RWPE2 (cell line): Measurements from ENCODE around the gene KIAA1671.
A peak's percentile ranks its signal among the peaks of the same experiment; 100 is the strongest.

Experiments
- ATAC-seq: fragments of 200-7000 bp; cut with Tn5 transposase; 3 replicates; pipeline ENCODE4 v1.9.1; 2021; ENCODE audit warnings: low read depth
- DNase-seq: peaks from one replicate; pipeline ENCODE4 v3.0.0-alpha.2; 2020; ENCODE audit warnings: low spot score
- H3K27ac ChIP-seq: fragments of 450-650 bp; 2 replicates; pipeline ENCODE4 v1.5.1; 2017; ENCODE audit warnings: mild to moderate bottlenecking; ENCODE audit not compliant: poor library complexity, severe bottlenecking
- H3K27me3 ChIP-seq: fragments of 250-450 bp; sonication (Bioruptor Pico); 2 replicates; pipeline ENCODE4 v1.5.1; 2021; ENCODE audit warnings: mild to moderate bottlenecking, moderate library complexity; ENCODE audit not compliant: insufficient read depth, poor library complexity, severe bottlenecking
- H3K36me3 ChIP-seq: fragments of 250-450 bp; sonication (Bioruptor Pico); 2 replicates; pipeline ENCODE4 v1.5.1; 2020; ENCODE audit warnings: low read depth, mild to moderate bottlenecking, moderate library complexity
- H3K4me1 ChIP-seq: fragments of 250-450 bp; sonication (Bioruptor Pico); 2 replicates; pipeline ENCODE4 v1.5.1; 2021; ENCODE audit warnings: mild to moderate bottlenecking, moderate library complexity; ENCODE audit not compliant: insufficient read depth, poor library complexity, severe bottlenecking
- H3K4me3 ChIP-seq: fragments of 250-450 bp; sonication (Bioruptor Pico); 2 replicates; pipeline ENCODE4 v1.5.1; 2021; ENCODE audit warnings: mild to moderate bottlenecking, moderate library complexity; ENCODE audit not compliant: severe bottlenecking
- H3K9me3 ChIP-seq: fragments of 250-450 bp; sonication (Bioruptor Pico); 2 replicates; pipeline ENCODE4 v1.5.1; 2021; ENCODE audit warnings: mild to moderate bottlenecking, moderate library complexity; ENCODE audit not compliant: severe bottlenecking
- CTCF ChIP-seq: fragments of 450-650 bp; IDR thresholded peaks from one replicate; pipeline ENCODE4 v1.5.1; 2017; ENCODE audit warnings: mild to moderate bottlenecking, moderate library complexity; ENCODE audit not compliant: poor library complexity, severe bottlenecking

Gene KIAA1671

DNA sequence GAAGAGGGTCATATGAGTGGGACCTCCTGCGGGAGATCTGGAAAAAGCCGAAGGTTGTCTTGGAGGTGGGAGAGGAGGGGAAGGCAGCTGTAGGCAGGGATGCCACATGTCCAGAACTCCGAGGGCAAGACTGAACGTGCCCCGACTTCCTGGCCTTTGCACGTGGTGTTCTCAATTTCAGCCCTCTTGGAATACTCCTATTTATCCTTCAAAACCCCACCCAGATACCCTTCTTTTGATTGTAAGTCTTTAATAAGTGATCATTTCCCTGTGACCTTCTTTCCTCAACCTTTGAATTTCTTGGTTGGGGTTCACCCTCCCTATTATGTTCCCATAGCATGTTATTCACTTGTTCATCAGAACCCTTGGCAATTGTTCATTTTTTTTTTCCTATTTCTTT lies 151.9 kb downstream of the KIAA1671 start:
- no peak overlapping the region for H3K4me3 ChIP-seq
- ATAC-seq (no peak), DNase-seq (no peak)
- no peak for TF ChIP-seq CTCF
- no peaks in the 10 kb centered on the region for H3K36me3 ChIP-seq
- H3K27me3 ChIP-seq: no peaks in the 10 kb centered on the region
- no peaks in the 10 kb centered on the region for H3K9me3 ChIP-seq
- H3K27ac ChIP-seq: no peak overlapping the region
- H3K4me1 ChIP-seq: no peaks in the 10 kb centered on the region

GRCh38 chr22:25105817-25106650 lies 153.5 kb downstream of the KIAA1671 start:
- TF ChIP-seq CTCF: no peak
- H3K4me1 ChIP-seq: no peaks in the 10 kb centered on the region
- no peaks in the 10 kb centered on the region for H3K36me3 ChIP-seq
- DNase-seq (no peak), ATAC-seq (no peak)
- no peak overlapping the region for H3K27ac ChIP-seq
- H3K9me3 ChIP-seq: no peaks in the 10 kb centered on the region
- H3K27me3 ChIP-seq: no peaks in the 10 kb centered on the region
- no peak overlapping the region for H3K4me3 ChIP-seq

DNA sequence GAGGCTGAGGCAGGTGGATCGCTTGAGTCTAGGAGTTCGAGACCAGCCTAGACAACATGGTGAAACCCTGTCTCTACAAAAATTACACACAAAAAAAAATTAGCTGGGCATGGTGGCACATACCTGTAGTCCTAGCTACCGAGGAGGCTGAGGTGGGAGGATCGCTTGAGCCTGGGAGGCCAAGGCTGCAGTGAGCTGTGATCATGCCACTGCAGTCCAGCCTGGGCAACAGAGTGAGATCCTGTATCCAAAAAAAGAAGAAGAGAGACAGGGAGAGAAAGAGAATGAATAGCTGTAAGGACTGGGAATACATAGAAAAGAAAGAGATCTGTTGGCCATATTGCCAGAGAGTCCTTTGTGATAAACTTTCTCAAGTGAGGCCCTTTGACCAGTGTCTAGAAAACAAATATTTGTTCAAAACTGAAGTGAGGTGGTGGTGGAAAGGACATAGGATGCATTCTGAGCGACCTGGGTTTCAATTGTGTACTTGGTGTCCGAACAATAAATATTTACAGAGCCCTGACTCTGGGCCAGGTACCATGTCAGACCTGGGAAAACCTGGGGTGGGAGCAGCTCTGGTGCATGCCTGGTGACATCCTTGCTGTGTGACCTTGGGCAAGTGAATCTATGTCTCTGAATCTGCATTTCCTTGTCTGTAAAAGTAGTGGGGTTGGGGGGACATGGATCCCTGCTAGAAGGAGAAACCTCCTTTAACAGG lies 157.5 kb downstream of the KIAA1671 start:
- no peak overlapping the region for H3K4me3 ChIP-seq
- peak overlapping the region; percentile 78 for H3K27ac ChIP-seq

GRCh38 chr22:25110596-25110845 lies 158.0 kb downstream of the KIAA1671 start:
- TF ChIP-seq CTCF: no peak
- Histone ChIP-seq H3K4me3 (peak overlapping the region; percentile 25), H3K36me3 (peaks cover 1% of the 10 kb centered on the region; the same call in 1 of the 2 replicates), H3K27me3 (no peaks in the 10 kb centered on the region), H3K9me3 (no peaks in the 10 kb centered on the region), H3K4me1 (peaks cover 37% of the 10 kb centered on the region), H3K27ac (peak overlapping the region; percentile 78)
- DNase-seq (no peak), ATAC-seq (no peak; the same call in 2 of the 3 replicates)

More for the DNA sequence above, 157.5 kb downstream of the KIAA1671 start:
- DNase-seq: no peak
- TF ChIP-seq CTCF: no peak
- ATAC-seq: no peak
- Histone ChIP-seq H3K36me3 (no peaks in the 10 kb centered on the region), H3K27me3 (no peaks in the 10 kb centered on the region), H3K9me3 (no peaks in the 10 kb centered on the region), H3K4me1 (peaks cover 33% of the 10 kb centered on the region)
